A549 (cell line): ENCODE measurements around the gene MS4A6E.

Experiments used
- GATA3 ChIP-seq: IDR thresholded peaks from 2 replicates; pipeline ENCODE4 v1.6.1; 2012; ENCODE audit warnings: borderline replicate concordance
- REST ChIP-seq: fragments of 200-600 bp; sonication (generic); IDR thresholded peaks from 2 replicates; pipeline ENCODE4 v1.6.1; 2016; ENCODE audit warnings: antibody characterized with exemption, mild to moderate bottlenecking, moderate library complexity
- TF ChIP-seq, protein P1 (sequence below): fragments of >200 bp; sonication (Bioruptor Twin); formaldehyde crosslinking; IDR thresholded peaks from 3 replicates; pipeline ENCODE4 v1.5.1; 2016

- TF ChIP-seq, protein P1, sequence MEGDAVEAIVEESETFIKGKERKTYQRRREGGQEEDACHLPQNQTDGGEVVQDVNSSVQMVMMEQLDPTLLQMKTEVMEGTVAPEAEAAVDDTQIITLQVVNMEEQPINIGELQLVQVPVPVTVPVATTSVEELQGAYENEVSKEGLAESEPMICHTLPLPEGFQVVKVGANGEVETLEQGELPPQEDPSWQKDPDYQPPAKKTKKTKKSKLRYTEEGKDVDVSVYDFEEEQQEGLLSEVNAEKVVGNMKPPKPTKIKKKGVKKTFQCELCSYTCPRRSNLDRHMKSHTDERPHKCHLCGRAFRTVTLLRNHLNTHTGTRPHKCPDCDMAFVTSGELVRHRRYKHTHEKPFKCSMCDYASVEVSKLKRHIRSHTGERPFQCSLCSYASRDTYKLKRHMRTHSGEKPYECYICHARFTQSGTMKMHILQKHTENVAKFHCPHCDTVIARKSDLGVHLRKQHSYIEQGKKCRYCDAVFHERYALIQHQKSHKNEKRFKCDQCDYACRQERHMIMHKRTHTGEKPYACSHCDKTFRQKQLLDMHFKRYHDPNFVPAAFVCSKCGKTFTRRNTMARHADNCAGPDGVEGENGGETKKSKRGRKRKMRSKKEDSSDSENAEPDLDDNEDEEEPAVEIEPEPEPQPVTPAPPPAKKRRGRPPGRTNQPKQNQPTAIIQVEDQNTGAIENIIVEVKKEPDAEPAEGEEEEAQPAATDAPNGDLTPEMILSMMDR = no peak
- TF ChIP-seq GATA3 = no peak
- TF ChIP-seq REST = no peak
These were observed 44.3 kb downstream of the MS4A6E start for GRCh38 chr11:60371386-60371785.
